Measurements from ENCODE around the gene ZIM2. TPM values are rescaled to one million over a fixed set of nuclear protein-coding genes. Genes with fewer than 3 reads are reported as not detected.

Gene ZIM2
- total and polyA plus RNA-seq, 2 of the 4 experiments (the other 2 are of a cell fraction): not detected

- H3K4me2 ChIP-seq (ENCODE audit: low read depth, low read length): no peak overlapping the region
- in situ Hi-C loops (cut with MboI; ENCODE audit: low sequenced_read_pairs) (no loop called here), intact Hi-C loops (cut with micrococcal nuclease) (no loop called here), dilution Hi-C loops (cut with HindIII; ENCODE audit: low sequenced_read_pairs, unreplicated experiment) (no loop called here)
- H3K56ac ChIP-seq (ENCODE audit: extremely low read depth, insufficient read depth, low read length): no peak overlapping the region
- H3K4me1 ChIP-seq (ENCODE audit: control insufficient read depth, insufficient read depth, low read length): no peaks in the 10 kb centered on the region
- no peak overlapping the region for H2BK20ac ChIP-seq (ENCODE audit: low read depth, low read length)
- TF ChIP-seq BHLHE40 (IDR thresholded peaks at IDR 0.05; ENCODE audit: low read depth, low read length): no peak
- no peak for TF ChIP-seq RFX5 (IDR thresholded peaks at IDR 0.05; ENCODE audit: low read depth, low read length)
- no peak for TF ChIP-seq ELK1 (IDR thresholded peaks at IDR 0.05; ENCODE audit: borderline replicate concordance, low read depth, low read length)
- no peak overlapping the region for H3K27ac ChIP-seq (ENCODE audit: insufficient read depth, low read length)
- POLR2A ChIA-PET (ENCODE audit: unreplicated experiment): no interaction called here
- no peak overlapping the region for H2BK15ac ChIP-seq (ENCODE audit: low read depth, low read length)
- no peaks in the 10 kb centered on the region for H4K20me1 ChIP-seq (ENCODE audit: insufficient read depth, low read length)
- H3K27me3 ChIP-seq (ENCODE audit: control insufficient read depth, insufficient read depth, low read length): no peaks in the 10 kb centered on the region
- H3K23ac ChIP-seq (ENCODE audit: low read depth, low read length): no peak overlapping the region
- no peak overlapping the region for H2BK120ac ChIP-seq (ENCODE audit: low read depth, low read length)
- no peak overlapping the region for H4K91ac ChIP-seq (ENCODE audit: insufficient read depth, low read depth, low read length)
- no peaks in the 10 kb centered on the region for H3K36me3 ChIP-seq (ENCODE audit: control insufficient read depth, insufficient read depth, low read length)
- no peaks in the 10 kb centered on the region for H3K79me1 ChIP-seq (ENCODE audit: low read depth in 1 of 2, low read length in 2 of 2)
- no peaks in the 10 kb centered on the region for H3K9me1 ChIP-seq (ENCODE audit: insufficient read depth, low read length)
- H2AFZ ChIP-seq (replicated peaks; ENCODE audit: low read length, poor library complexity): no peak overlapping the region
- CTCF ChIA-PET: no interaction called here
- no peak overlapping the region for H3K14ac ChIP-seq (replicated peaks; ENCODE audit: low read depth, low read length)
- H3K18ac ChIP-seq (ENCODE audit: low read depth, low read length): no peak overlapping the region
- no peak overlapping the region for H2BK5ac ChIP-seq (ENCODE audit: low read depth, low read length, poor library complexity, severe bottlenecking)
- H3K4me3 ChIP-seq (ENCODE audit: insufficient read depth, low read depth, low read length): no peak overlapping the region
- WGBS, 2 experiments (ENCODE audit: extremely low coverage in 2 of 2, insufficient read length in 1 of 2): no CpG with 5 or more reads among the region's 6 CpGs
- no peak overlapping the region for H3K9ac ChIP-seq (ENCODE audit: low read depth, low read length)
- H3K9me3 ChIP-seq (ENCODE audit: control insufficient read depth, insufficient read depth, low read length): peaks cover 36% of the 10 kb centered on the region
- no peak for ATAC-seq (ENCODE audit: low read depth)
- no peak overlapping the region for H4K5ac ChIP-seq (ENCODE audit: low read depth, low read length)
- no peak for DNase-seq
- H4K8ac ChIP-seq (ENCODE audit: low read depth in 2 of 2, low read length in 2 of 2): no peak overlapping the region
- BruUV-seq (replicated peaks): no TSS peak
- H2AK9ac ChIP-seq (replicated peaks; ENCODE audit: low read depth, low read length, poor library complexity): no peak overlapping the region
- no peak overlapping the region for H2AK5ac ChIP-seq (ENCODE audit: low read depth, low read length)
- no peak overlapping the region for H3K4ac ChIP-seq (ENCODE audit: low read depth, low read length)
Observed at GRCh38 chr19:56736571-56736970, 104.0 kb downstream of the ZIM2 start.

All from IMR-90 (cell line).